Measurements from ENCODE around the gene TNRC18. TPM values are rescaled to one million over a fixed set of nuclear protein-coding genes. Genes with fewer than 3 reads are reported as not detected.

The TNRC18 gene
- total and polyA plus RNA-seq, 2 of the 8 experiments (the other 6 are each of a cell fraction or from before 2014, with no cell fraction given) = 1.7 to 8.6 TPM

DNA sequence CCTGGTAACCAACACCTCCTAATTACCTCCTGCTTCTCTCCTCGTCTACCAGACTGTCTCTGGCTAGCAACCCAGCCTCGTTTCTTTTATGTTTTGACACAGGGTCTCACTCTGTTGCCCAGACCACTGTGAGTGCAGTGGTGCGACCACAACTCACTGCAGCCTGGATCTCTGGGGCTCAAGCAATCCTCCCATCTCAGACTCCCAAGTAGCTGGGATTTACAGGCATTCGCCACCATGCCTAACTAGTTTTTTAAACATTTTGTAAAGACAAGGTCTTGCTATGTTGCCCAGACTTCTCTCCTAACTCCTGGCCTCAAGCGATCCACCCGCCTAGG, 10.2 kb downstream of the TNRC18 start:
- H3K4me1 ChIP-seq (replicated peaks in 1 of 4; ENCODE audit: control insufficient read depth in 3 of 4, insufficient read depth in 4 of 4, low read length in 3 of 4) = peaks cover 9 to 14% (median 12%) of the 10 kb centered on the region in 4 experiments
- no peak overlapping the region for H2BK120ac ChIP-seq (replicated peaks; ENCODE audit: low read depth, low read length)
- peaks cover 15 to 33% (median 30%) of the 10 kb centered on the region in 4 experiments for H3K27me3 ChIP-seq (replicated peaks in 1 of 4; ENCODE audit: control insufficient read depth in 3 of 4, extremely low read depth in 1 of 4, insufficient read depth in 3 of 4, low read length in 3 of 4)
- no peak overlapping the region for H3K9ac ChIP-seq (replicated peaks in 1 of 4; ENCODE audit: extremely low read depth in 1 of 4, low read depth in 3 of 4, low read length in 3 of 4)
- peak overlapping the region; percentile 93; the same call in 1 of the 2 replicates for H2AK5ac ChIP-seq (ENCODE audit: low read depth, low read length)
- H4K20me1 ChIP-seq (replicated peaks in 1 of 2; ENCODE audit: control insufficient read depth in 1 of 2, insufficient read depth in 2 of 2, low read length in 2 of 2) = peaks cover 0 to 3% of the 10 kb centered on the region in 2 experiments
- no peak overlapping the region for H2BK12ac ChIP-seq (ENCODE audit: low read depth, low read length)
- H3K4ac ChIP-seq (replicated peaks; ENCODE audit: insufficient read length, low read depth, low read length) = no peak overlapping the region
- no peak overlapping the region for H3K23ac ChIP-seq (ENCODE audit: insufficient read length)
- TF ChIP-seq KDM1A (IDR thresholded peaks at IDR 0.05; ENCODE audit: borderline replicate concordance, low read length) = no peak
- H3K18ac ChIP-seq (ENCODE audit: extremely low read depth, low read length) = no peak overlapping the region
- H3K14ac ChIP-seq (ENCODE audit: insufficient read length) = no peak overlapping the region
- H3K23me2 ChIP-seq (ENCODE audit: low read depth, low read length) = peaks cover 3% of the 10 kb centered on the region; the same call in 1 of the 2 replicates
- H2BK5ac ChIP-seq (ENCODE audit: low read depth, low read length) = no peak overlapping the region
- H4K91ac ChIP-seq (replicated peaks; ENCODE audit: insufficient read length, low read length) = no peak overlapping the region
- WGBS, 2 experiments (ENCODE audit: extremely low coverage in 1 of 2, insufficient coverage in 1 of 2, insufficient read length in 1 of 2, insufficient replicate concordance in 2 of 2, low coverage in 1 of 2, low lambda C conversion rate in 2 of 2, missing lambda C conversion rate in 1 of 2) = 91% methylated on average over 6 of the region's 6 CpGs; no CpG with 5 or more reads in 1 of the 2 experiments
- no peaks in the 10 kb centered on the region for H3K9me3 ChIP-seq (ENCODE audit: insufficient read depth in 2 of 2, low read depth in 1 of 2, low read length in 1 of 2)
- H3K4me3 ChIP-seq (ENCODE audit: extremely low read depth in 1 of 4, insufficient read depth in 2 of 4, low read depth in 3 of 4, low read length in 4 of 4) = no peak overlapping the region
- H3K79me2 ChIP-seq (ENCODE audit: control insufficient read depth in 1 of 2, insufficient read depth in 2 of 2, low read length in 2 of 2) = no peaks in the 10 kb centered on the region
- H3K56ac ChIP-seq (replicated peaks; ENCODE audit: insufficient read length, low read depth, low read length) = no peak overlapping the region
- no peak overlapping the region for H2BK20ac ChIP-seq (ENCODE audit: low read length)
- H4K5ac ChIP-seq (ENCODE audit: insufficient read length, low read depth, low read length) = no peak overlapping the region
- no peak overlapping the region for H3K27ac ChIP-seq (ENCODE audit: low read depth, low read length)
- no peaks in the 10 kb centered on the region; the same call in 1 of the 2 replicates for H3K79me1 ChIP-seq (ENCODE audit: low read depth, low read length)
- FAIRE-seq = no peak
- ChIA-PET CTCF (ENCODE audit: partially characterized antibody) (no interaction called here), POLR2A (ENCODE audit: partially characterized antibody) (no interaction called here)
- no peak overlapping the region for H2AFZ ChIP-seq (ENCODE audit: low read length)
- no peak overlapping the region for H3K4me2 ChIP-seq (ENCODE audit: insufficient read depth in 1 of 2, low read depth in 2 of 2, low read length in 2 of 2)
- no peaks in the 10 kb centered on the region for H3K36me3 ChIP-seq (ENCODE audit: control insufficient read depth in 2 of 4, insufficient read depth in 4 of 4, low read length in 3 of 4)
- no peak overlapping the region for H4K8ac ChIP-seq (ENCODE audit: extremely low read depth, insufficient read depth, low read length)
- DNase-seq (ENCODE audit: low read depth in 1 of 2, low spot score in 2 of 2) = no peak
- no peak overlapping the region for H2BK15ac ChIP-seq (ENCODE audit: low read length)
